ENCODE results near the gene MARF1. TPM values are rescaled to one million over a fixed set of nuclear protein-coding genes. Genes with fewer than 3 reads are reported as not detected.
"Not testable (repeated sequence)": the region's sequence is repeated elsewhere in the genome, so short reads cannot be mapped to it uniquely, and the experiment has no call there.

The MARF1 gene
- total RNA-seq, 2 donors from 2014 or later, result 70.8 to 134 TPM

DNA sequence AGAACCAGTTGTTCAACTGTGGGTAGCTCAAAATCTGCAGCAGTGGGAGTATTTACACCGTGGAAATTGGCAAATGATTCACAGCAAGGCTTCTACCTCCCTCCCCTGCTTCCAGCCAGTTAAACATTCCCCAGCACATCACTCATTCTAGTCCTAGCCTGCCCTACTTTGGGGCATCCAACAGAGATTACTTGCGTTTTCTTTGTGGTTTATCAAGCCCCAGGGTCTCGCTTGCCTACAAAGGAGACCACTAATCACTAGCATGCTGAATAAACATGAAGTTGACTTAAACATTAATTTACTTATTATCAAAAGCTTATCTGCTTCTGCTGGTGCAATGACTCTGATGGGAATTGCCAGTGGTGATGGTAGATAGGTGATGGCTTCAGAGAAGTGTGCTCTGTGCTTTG, 94.5 kb downstream of the MARF1 start:
- ATAC-seq (no peak), DNase-seq (ENCODE audit: low spot score in 2 of 2) (no peak)
- Mint-ChIP-seq H3K36me3 (peaks cover 0 to 20% of the 10 kb centered on the region in 2 donors), H3K9me3 (peaks cover 0 to 5% of the 10 kb centered on the region in 2 donors), H3K27ac (peak overlapping the region in 1 of 2 donors; percentile 70)

DNA sequence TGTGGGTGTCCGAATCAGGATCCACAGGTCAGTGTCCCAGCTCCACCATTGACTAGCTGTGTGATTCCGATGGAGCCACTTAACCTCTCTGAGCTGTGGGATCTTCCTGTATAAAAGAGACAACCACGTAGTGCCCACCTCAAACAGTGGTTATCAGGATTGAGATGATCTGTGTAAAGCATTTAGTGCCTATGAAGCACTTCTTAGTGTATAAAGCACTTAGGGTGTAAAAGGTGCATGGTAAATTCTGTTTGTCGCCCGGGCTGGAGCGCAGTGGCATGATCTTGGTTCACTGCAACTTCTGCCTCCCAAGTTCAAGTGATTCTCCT, 95.2 kb downstream of the MARF1 start:
- peaks cover 0 to 20% of the 10 kb centered on the region in 2 donors for H3K36me3 Mint-ChIP-seq
- DNase-seq (ENCODE audit: low spot score in 2 of 2) (no peak), ATAC-seq (no peak)
- H3K27ac Mint-ChIP-seq, result no peak overlapping the region
- H3K9me3 Mint-ChIP-seq, result peaks cover 0 to 5% of the 10 kb centered on the region in 2 donors

DNA sequence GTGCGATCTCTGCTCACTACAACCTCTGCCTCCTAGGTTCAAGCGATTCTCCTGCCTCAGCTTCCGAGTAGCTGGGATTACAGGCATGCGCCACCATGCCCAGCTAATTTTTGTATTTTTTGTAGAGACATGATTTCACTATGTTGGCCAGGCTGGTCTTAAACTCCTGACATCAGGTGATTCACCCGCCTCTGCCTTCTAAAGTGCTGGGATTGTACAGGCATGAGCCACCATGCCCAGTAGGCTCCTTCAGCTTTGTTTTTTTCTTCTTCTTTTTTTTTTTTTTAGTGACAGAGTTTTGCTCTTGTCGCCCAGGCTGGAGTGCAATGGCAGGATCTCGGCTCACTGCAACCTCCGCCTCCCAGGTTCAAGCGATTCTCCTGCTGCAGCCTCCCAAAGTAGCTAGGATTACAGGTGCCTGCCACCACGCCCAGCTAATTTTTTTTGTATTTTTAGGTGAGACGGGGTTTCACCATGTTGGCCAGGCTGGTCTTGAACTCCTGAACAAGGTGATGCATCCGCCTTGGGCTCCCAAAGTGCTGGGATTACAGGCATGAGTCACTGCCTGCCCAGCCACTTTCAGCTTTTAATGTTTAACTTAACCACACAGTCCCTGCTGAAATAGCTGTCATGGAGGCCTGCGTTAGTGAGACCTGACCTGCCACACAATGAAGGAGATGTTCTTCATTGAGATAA, 95.7 kb downstream of the MARF1 start:
- peaks cover 0 to 17% of the 10 kb centered on the region in 2 donors for H3K36me3 Mint-ChIP-seq
- DNase-seq (ENCODE audit: low spot score in 2 of 2); H3K27ac Mint-ChIP-seq; H3K9me3 Mint-ChIP-seq; ATAC-seq: not testable (repeated sequence)

DNA sequence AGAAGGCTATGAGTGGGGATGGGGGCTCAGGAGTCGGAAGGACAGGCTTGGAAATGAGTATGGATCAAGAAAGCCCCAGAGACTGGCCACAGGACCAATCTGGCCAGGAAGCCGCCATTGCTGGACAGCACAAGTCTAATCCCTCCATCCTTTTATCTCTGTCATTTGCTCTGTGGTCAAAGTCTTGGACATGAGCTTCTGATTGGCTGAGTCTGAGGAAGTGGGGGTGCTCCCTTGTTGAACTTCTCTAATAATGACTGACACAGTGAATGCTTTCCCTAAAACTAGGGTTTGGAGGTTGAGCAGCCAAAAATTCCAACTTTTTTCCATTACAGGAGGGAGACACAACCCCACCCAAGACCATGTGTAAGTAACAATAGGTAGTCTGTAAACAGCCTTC, 97.4 kb downstream of the MARF1 start:
- no peak overlapping the region for H3K27ac Mint-ChIP-seq
- peaks cover 0 to 6% of the 10 kb centered on the region in 2 donors for H3K36me3 Mint-ChIP-seq
- peaks cover 0 to 5% of the 10 kb centered on the region in 2 donors for H3K9me3 Mint-ChIP-seq
- DNase-seq (ENCODE audit: low spot score in 2 of 2) (no peak), ATAC-seq (no peak)

DNA sequence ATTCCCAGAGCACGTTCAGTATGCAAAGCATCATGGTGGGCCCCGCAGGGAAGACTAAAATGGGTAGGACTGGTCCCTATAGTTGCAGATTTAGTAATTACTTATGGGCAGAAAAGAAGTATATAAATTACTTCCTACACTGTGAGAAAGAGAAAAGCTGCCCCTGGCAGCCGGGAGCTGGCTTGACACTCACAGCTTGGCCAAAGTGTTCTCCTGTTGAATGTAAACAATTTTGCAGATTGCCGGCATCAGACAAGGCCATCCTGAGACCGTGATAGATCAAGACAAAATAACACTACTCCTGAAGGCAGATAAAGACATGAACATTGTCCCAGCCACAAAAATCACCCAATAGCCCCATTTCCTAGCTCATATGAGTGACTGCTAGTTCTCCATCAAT, 98.5 kb downstream of the MARF1 start:
- no peak for ATAC-seq
- Mint-ChIP-seq H3K9me3 (peaks cover 0 to 5% of the 10 kb centered on the region in 2 donors), H3K27ac (no peak overlapping the region), H3K36me3 (peaks cover 0 to 6% of the 10 kb centered on the region in 2 donors)
- DNase-seq (ENCODE audit: low spot score in 2 of 2), result no peak

Other genes starting within 250 kb of the MARF1 start
- gene MPV17L, start 247.4 kb downstream of the MARF1 start, total RNA-seq, result not detected
- gene BMERB1, start 208.6 kb downstream of the MARF1 start, total RNA-seq, result 10 to 100 TPM in 1 of 2 donors, 1 to 10 TPM in 1; 5.8 to 20.2 TPM
- 100 to 1,000 TPM; 114 to 196 TPM for gene NDE1, start 7.1 kb upstream of the MARF1 start, total RNA-seq
- under 1 TPM in 1 of 2 donors, not detected in 1; 0.07 TPM for gene MYH11, start 213.9 kb upstream of the MARF1 start, total RNA-seq
- gene CEP20, start 245.4 kb upstream of the MARF1 start, total RNA-seq, result 10 to 100 TPM; 38.7 to 97.5 TPM